OCI-LY3 (cell line): ENCODE results near the gene COBL.

ENCODE experiments used
- H2AFZ ChIP-seq: fragments of 200-600, 300-600 bp; shearing (Covaris generic); 2 replicates; pipeline ENCODE4 v1.6.0; 2014; ENCODE audit warnings: antibody characterized with exemption, low read depth, low read length
- H3K27ac ChIP-seq: fragments of 200-600, 300-600 bp; sonication (generic); 2 replicates; pipeline ENCODE4 v1.5.1; 2014; ENCODE audit warnings: mild to moderate bottlenecking, low read length, moderate library complexity, mixed read lengths
- H3K27me3 ChIP-seq: fragments of 200-600, 300-600 bp; sonication (generic); 2 replicates; pipeline ENCODE4 v1.6.1; 2014; ENCODE audit warnings: low read depth, low read length, mixed read lengths
- H3K36me3 ChIP-seq: fragments of 200-600, 300-600 bp; sonication (generic); replicated peaks from 2 replicates; pipeline ENCODE3; 2014; ENCODE audit warnings: low read depth, low read length, mixed read lengths
- H3K4me1 ChIP-seq: fragments of 300-600, 200-600 bp; sonication (generic); 2 replicates; pipeline ENCODE4 v1.6.1; 2014; ENCODE audit warnings: low read length, mixed read lengths
- H3K4me2 ChIP-seq: fragments of 200-600, 300-600 bp; sonication (generic); 2 replicates; pipeline ENCODE4 v1.6.1; 2014; ENCODE audit warnings: low read length, mixed read lengths
- H3K4me3 ChIP-seq: fragments of 300-600, 200-600 bp; sonication (generic); 2 replicates; pipeline ENCODE4 v1.5.1; 2014; ENCODE audit warnings: antibody characterized with exemption, mild to moderate bottlenecking, low read length, moderate library complexity
- H3K79me2 ChIP-seq: fragments of 300-600, 200-600 bp; shearing (Covaris generic); 2 replicates; pipeline ENCODE4 v1.6.1; 2014; ENCODE audit warnings: mild to moderate bottlenecking, low read length, mixed read lengths
- H3K9ac ChIP-seq: fragments of 300-600, 200-600 bp; shearing (Covaris generic); 2 replicates; pipeline ENCODE4 v1.6.0; 2014; ENCODE audit warnings: mild to moderate bottlenecking, low read length, moderate library complexity
- H3K9me3 ChIP-seq: fragments of 200-600, 300-600 bp; shearing (Covaris generic); 2 replicates; pipeline ENCODE4 v1.6.1; 2014; ENCODE audit warnings: low read length, mixed read lengths; ENCODE audit not compliant: insufficient read depth
- H4K20me1 ChIP-seq: fragments of 200-600, 300-600 bp; sonication (generic); 2 replicates; pipeline ENCODE4 v1.6.1; 2016; ENCODE audit warnings: low read length, mixed read lengths; ENCODE audit not compliant: insufficient read depth
- EZH2phosphoT487 ChIP-seq: fragments of 200-600 bp; shearing (Covaris generic); IDR thresholded peaks from 2 replicates; pipeline ENCODE4 v1.6.1; 2018; ENCODE audit warnings: antibody characterized with exemption, mixed run types, low read depth
- TF ChIP-seq, protein P1 (sequence below): fragments of 200-600, 300-600 bp; sonication (generic); IDR thresholded peaks from 2 replicates; pipeline ENCODE4 v1.5.1; 2014; ENCODE audit warnings: antibody characterized with exemption, low read length, low read depth

The COBL gene

GRCh38 chr7:51224811-51225595 is 91.6 kb downstream of the COBL start:
- Histone ChIP-seq H3K4me2 (no peak overlapping the region), H3K4me1 (no peaks in the 10 kb centered on the region), H3K36me3 (no peaks in the 10 kb centered on the region), H3K79me2 (no peaks in the 10 kb centered on the region), H2AFZ (no peak overlapping the region), H4K20me1 (no peaks in the 10 kb centered on the region), H3K27me3 (no peaks in the 10 kb centered on the region), H3K27ac (no peak overlapping the region), H3K9me3 (no peaks in the 10 kb centered on the region), H3K9ac (no peak overlapping the region), H3K4me3 (no peak overlapping the region)
- TF ChIP-seq, protein P1, sequence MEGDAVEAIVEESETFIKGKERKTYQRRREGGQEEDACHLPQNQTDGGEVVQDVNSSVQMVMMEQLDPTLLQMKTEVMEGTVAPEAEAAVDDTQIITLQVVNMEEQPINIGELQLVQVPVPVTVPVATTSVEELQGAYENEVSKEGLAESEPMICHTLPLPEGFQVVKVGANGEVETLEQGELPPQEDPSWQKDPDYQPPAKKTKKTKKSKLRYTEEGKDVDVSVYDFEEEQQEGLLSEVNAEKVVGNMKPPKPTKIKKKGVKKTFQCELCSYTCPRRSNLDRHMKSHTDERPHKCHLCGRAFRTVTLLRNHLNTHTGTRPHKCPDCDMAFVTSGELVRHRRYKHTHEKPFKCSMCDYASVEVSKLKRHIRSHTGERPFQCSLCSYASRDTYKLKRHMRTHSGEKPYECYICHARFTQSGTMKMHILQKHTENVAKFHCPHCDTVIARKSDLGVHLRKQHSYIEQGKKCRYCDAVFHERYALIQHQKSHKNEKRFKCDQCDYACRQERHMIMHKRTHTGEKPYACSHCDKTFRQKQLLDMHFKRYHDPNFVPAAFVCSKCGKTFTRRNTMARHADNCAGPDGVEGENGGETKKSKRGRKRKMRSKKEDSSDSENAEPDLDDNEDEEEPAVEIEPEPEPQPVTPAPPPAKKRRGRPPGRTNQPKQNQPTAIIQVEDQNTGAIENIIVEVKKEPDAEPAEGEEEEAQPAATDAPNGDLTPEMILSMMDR: no peak
- TF ChIP-seq EZH2phosphoT487: no peak

DNA sequence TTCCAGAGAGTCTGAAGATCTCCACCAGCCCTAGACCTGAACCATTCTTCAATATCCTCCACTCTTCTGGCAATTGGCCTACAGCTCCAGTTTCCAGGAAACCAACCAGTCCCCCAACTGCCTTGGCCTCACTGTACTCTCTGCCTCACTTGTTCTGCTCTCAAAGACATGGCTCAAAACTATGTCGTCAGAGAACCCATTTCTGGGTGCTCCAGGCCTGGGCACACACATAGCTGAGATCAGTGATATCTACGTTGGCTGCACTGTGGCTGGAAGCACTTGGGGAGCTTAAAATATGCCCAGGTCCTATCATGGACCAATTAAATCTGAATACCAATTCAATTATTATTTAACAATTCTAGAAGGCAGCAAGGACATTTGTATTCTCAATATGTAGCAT is 93.1 kb downstream of the COBL start:
- Histone ChIP-seq H3K4me3 (no peak overlapping the region), H3K9me3 (no peaks in the 10 kb centered on the region), H3K4me2 (no peak overlapping the region), H3K36me3 (no peaks in the 10 kb centered on the region), H3K4me1 (no peaks in the 10 kb centered on the region), H3K9ac (no peak overlapping the region), H4K20me1 (no peaks in the 10 kb centered on the region), H3K79me2 (no peaks in the 10 kb centered on the region), H2AFZ (no peak overlapping the region), H3K27me3 (no peaks in the 10 kb centered on the region), H3K27ac (no peak overlapping the region)
- TF ChIP-seq, protein P1: no peak
- TF ChIP-seq EZH2phosphoT487: no peak

GRCh38 chr7:51222916-51223315 is 93.7 kb downstream of the COBL start:
- TF ChIP-seq, protein P1: no peak
- TF ChIP-seq EZH2phosphoT487: no peak
- H4K20me1 ChIP-seq: no peaks in the 10 kb centered on the region
- H3K4me1 ChIP-seq: no peaks in the 10 kb centered on the region
- no peak overlapping the region for H3K27ac ChIP-seq
- no peaks in the 10 kb centered on the region for H3K36me3 ChIP-seq
- H3K79me2 ChIP-seq: no peaks in the 10 kb centered on the region
- H3K4me2 ChIP-seq: no peak overlapping the region
- H3K9me3 ChIP-seq: no peaks in the 10 kb centered on the region
- no peak overlapping the region for H3K9ac ChIP-seq
- H2AFZ ChIP-seq: no peak overlapping the region
- H3K4me3 ChIP-seq: no peak overlapping the region
- H3K27me3 ChIP-seq: no peaks in the 10 kb centered on the region

DNA sequence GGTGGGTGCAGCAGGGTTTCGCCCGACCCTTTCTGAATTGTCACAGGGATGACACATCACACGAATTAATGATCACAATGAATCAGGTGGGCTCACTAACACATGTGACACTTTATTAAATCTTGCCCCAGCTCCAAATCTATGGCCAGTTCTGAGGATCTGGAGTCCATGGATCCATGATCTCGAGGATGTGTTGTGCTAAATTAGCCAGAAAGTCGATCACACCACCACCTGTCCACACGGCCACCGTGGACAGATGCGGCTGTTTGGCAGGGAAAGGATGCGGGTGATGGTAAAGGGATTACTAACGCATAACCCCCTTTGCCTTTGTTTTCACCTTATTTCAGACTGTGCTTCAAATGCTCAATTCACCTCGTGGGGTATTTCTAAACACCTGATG is 96.4 kb downstream of the COBL start:
- Histone ChIP-seq H3K4me2 (no peak overlapping the region), H3K9ac (no peak overlapping the region), H3K4me1 (no peaks in the 10 kb centered on the region), H3K27me3 (no peaks in the 10 kb centered on the region), H3K4me3 (no peak overlapping the region), H3K36me3 (no peaks in the 10 kb centered on the region), H3K9me3 (no peaks in the 10 kb centered on the region), H3K79me2 (no peaks in the 10 kb centered on the region), H3K27ac (no peak overlapping the region), H4K20me1 (no peaks in the 10 kb centered on the region), H2AFZ (no peak overlapping the region)
- TF ChIP-seq, protein P1: no peak
- no peak for TF ChIP-seq EZH2phosphoT487
